ENCODE data around the gene HLA-DRA. TPM values are rescaled to one million over a fixed set of nuclear protein-coding genes. Genes with fewer than 3 reads are reported as not detected.

HLA-DRA gene
- total and polyA plus RNA-seq, 2 experiments from 2014 or later, result 6.9 to 7.7 TPM

GRCh38 chr6:32488083-32488482 lies 48.4 kb downstream of the HLA-DRA start:
- H3K27me3 Mint-ChIP-seq (ENCODE audit: insufficient read depth, low read depth, poor library complexity), result no peaks in the 10 kb centered on the region
- H3K27me3 ChIP-seq (ENCODE audit: insufficient read depth), result no peaks in the 10 kb centered on the region
- no peak overlapping the region for H3K27ac Mint-ChIP-seq
- no peak overlapping the region for H3K4me2 ChIP-seq
- H2AFZ ChIP-seq, result no peak overlapping the region
- ATAC-seq (no peak), DNase-seq (ENCODE audit: low spot score) (no peak)
- H3K36me3 ChIP-seq (ENCODE audit: insufficient read depth), result no peaks in the 10 kb centered on the region
- no peaks in the 10 kb centered on the region for H3K79me2 ChIP-seq (replicated peaks; ENCODE audit: insufficient read depth)
- TF ChIP-seq ZNF331 (CRISPR knock-in tag; IDR thresholded peaks at IDR 0.05; ENCODE audit: low read depth), result no peak
- TF ChIP-seq ZNF114 (CRISPR knock-in tag; IDR thresholded peaks at IDR 0.05), result no peak
- TF ChIP-seq EZH2 (IDR thresholded peaks at IDR 0.05; ENCODE audit: low read depth, unreplicated experiment), result no peak
- TF ChIP-seq JUNB (IDR thresholded peaks at IDR 0.05; ENCODE audit: unreplicated experiment), result no peak
- TF ChIP-seq EZH2phosphoT487 (IDR thresholded peaks at IDR 0.05; ENCODE audit: unreplicated experiment), result no peak
- TF ChIP-seq NANOG (IDR thresholded peaks at IDR 0.05; ENCODE audit: borderline replicate concordance), result no peak
- TF ChIP-seq REST (IDR thresholded peaks at IDR 0.05; ENCODE audit: unreplicated experiment), result no peak
- TF ChIP-seq ETS1 (IDR thresholded peaks at IDR 0.05), result no peak
- TF ChIP-seq STAT1 (IDR thresholded peaks at IDR 0.05; ENCODE audit: unreplicated experiment), result no peak
- no peak for TF ChIP-seq CREB1 (CRISPR knock-in tag; IDR thresholded peaks at IDR 0.05; ENCODE audit: low read depth)
- TF ChIP-seq, protein P1, sequence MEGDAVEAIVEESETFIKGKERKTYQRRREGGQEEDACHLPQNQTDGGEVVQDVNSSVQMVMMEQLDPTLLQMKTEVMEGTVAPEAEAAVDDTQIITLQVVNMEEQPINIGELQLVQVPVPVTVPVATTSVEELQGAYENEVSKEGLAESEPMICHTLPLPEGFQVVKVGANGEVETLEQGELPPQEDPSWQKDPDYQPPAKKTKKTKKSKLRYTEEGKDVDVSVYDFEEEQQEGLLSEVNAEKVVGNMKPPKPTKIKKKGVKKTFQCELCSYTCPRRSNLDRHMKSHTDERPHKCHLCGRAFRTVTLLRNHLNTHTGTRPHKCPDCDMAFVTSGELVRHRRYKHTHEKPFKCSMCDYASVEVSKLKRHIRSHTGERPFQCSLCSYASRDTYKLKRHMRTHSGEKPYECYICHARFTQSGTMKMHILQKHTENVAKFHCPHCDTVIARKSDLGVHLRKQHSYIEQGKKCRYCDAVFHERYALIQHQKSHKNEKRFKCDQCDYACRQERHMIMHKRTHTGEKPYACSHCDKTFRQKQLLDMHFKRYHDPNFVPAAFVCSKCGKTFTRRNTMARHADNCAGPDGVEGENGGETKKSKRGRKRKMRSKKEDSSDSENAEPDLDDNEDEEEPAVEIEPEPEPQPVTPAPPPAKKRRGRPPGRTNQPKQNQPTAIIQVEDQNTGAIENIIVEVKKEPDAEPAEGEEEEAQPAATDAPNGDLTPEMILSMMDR (conservative IDR thresholded peaks at IDR 0.05; ENCODE audit: low read depth in 2 of 2), result no peak
- no peak for TF ChIP-seq ZNF462 (CRISPR knock-in tag; IDR thresholded peaks at IDR 0.05)
- no peak for TF ChIP-seq POLR2AphosphoS5 (IDR thresholded peaks at IDR 0.05; ENCODE audit: low read depth)
- no peak overlapping the region for H3K4me3 ChIP-seq
- no peaks in the 10 kb centered on the region for H3K9me3 Mint-ChIP-seq
- no peaks in the 10 kb centered on the region for H3K4me1 ChIP-seq (ENCODE audit: insufficient read depth)
- H3K9me2 ChIP-seq (ENCODE audit: insufficient read depth), result no peaks in the 10 kb centered on the region
- H3K36me3 Mint-ChIP-seq (ENCODE audit: low read depth), result no peaks in the 10 kb centered on the region
- H3K27ac ChIP-seq (ENCODE audit: low read depth), result no peak overlapping the region
- no peaks in the 10 kb centered on the region for H3F3A ChIP-seq (replicated peaks; ENCODE audit: low read depth)
- no peaks in the 10 kb centered on the region; the same call in 2 of the 3 replicates for H3K4me1 Mint-ChIP-seq
- no peak overlapping the region for H3K4me3 Mint-ChIP-seq
- no peaks in the 10 kb centered on the region for H4K20me1 ChIP-seq (replicated peaks; ENCODE audit: insufficient read depth)

Measured in GM23338 (cell line).